SK-N-SH (cell line): Measurements from ENCODE around the gene ARPIN.

ENCODE experiments used
- TF ChIP-seq, protein P1 (sequence below): IDR thresholded peaks from 2 replicates; pipeline ENCODE4 v1.4.0; 2012; ENCODE audit warnings: low read depth, borderline replicate concordance
- TF ChIP-seq, protein P2 (sequence below): fragments of 200-600 bp; sonication (generic); IDR thresholded peaks from 2 replicates; pipeline ENCODE4 v1.6.1; 2017; ENCODE audit warnings: antibody characterized with exemption, mild to moderate bottlenecking, moderate library complexity

DNA sequence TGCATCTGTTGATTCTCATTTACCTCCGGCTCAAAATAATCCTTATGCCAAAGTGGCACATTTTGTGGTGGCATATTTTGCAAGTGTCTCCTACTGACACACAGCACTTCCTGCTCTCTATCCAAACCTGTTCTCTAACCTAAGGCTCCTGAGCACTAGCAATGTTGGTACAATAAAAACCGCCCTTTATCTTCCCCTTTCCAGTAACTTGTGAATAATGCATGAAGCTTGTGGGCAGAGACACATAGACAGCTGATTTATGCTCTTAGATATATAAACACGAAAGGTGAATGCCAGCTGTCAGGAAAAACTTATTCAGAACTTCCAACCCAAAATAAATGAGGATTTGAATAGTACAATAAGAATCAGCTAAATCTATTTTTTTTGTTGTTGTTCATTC lies 34.6 kb upstream of the ARPIN start:
- TF ChIP-seq, protein P1, sequence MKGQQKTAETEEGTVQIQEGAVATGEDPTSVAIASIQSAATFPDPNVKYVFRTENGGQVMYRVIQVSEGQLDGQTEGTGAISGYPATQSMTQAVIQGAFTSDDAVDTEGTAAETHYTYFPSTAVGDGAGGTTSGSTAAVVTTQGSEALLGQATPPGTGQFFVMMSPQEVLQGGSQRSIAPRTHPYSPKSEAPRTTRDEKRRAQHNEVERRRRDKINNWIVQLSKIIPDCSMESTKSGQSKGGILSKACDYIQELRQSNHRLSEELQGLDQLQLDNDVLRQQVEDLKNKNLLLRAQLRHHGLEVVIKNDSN = no peak
- TF ChIP-seq, protein P2, sequence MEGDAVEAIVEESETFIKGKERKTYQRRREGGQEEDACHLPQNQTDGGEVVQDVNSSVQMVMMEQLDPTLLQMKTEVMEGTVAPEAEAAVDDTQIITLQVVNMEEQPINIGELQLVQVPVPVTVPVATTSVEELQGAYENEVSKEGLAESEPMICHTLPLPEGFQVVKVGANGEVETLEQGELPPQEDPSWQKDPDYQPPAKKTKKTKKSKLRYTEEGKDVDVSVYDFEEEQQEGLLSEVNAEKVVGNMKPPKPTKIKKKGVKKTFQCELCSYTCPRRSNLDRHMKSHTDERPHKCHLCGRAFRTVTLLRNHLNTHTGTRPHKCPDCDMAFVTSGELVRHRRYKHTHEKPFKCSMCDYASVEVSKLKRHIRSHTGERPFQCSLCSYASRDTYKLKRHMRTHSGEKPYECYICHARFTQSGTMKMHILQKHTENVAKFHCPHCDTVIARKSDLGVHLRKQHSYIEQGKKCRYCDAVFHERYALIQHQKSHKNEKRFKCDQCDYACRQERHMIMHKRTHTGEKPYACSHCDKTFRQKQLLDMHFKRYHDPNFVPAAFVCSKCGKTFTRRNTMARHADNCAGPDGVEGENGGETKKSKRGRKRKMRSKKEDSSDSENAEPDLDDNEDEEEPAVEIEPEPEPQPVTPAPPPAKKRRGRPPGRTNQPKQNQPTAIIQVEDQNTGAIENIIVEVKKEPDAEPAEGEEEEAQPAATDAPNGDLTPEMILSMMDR = no peak
